ENCODE data around the gene TPR.

- TF ChIP-seq CTCF (IDR thresholded peaks at IDR 0.05) = no peak
- TF ChIP-seq ZFX (IDR thresholded peaks at IDR 0.05; ENCODE audit: borderline replicate concordance) = no peak
These were observed 73.6 kb downstream of the TPR start for GRCh38 chr1:186301448-186301847.
